Fibroblast of gingiva (primary cell): ENCODE data around the gene ETV1.

Source experiments
- DNase-seq: peaks from one replicate; pipeline ENCODE4 v3.0.0-alpha.2; 2011; ENCODE audit warnings: low read depth

The ETV1 gene

GRCh38 chr7:13989126-13989948 is at the start of gene ETV1:
ETV1 (minus strand) TSS chr7:13989666; CDS start chr7:13989052, 614 bp downstream.
- peak; percentile 71 for DNase-seq

- DNase-seq, result no peak
These were observed 34.9 kb upstream of the ETV1 start for GRCh38 chr7:14024406-14024805.

- no peak for DNase-seq
These were observed 34.4 kb upstream of the ETV1 start for GRCh38 chr7:14023838-14024237.

GRCh38 chr7:14023342-14023741 is 33.9 kb upstream of the ETV1 start:
- no peak for DNase-seq

GRCh38 chr7:14021069-14021468 is 31.6 kb upstream of the ETV1 start:
- DNase-seq, result peak; percentile 4

- no peak for DNase-seq
These were observed 31.0 kb upstream of the ETV1 start for GRCh38 chr7:14020339-14020900.

GRCh38 chr7:14018751-14019150 is 29.3 kb upstream of the ETV1 start:
- no peak for DNase-seq

- no peak for DNase-seq
These were observed 27.5 kb upstream of the ETV1 start for GRCh38 chr7:14016950-14017349.

- no peak for DNase-seq
These were observed 24.4 kb upstream of the ETV1 start for GRCh38 chr7:14013898-14014297.

- DNase-seq, result no peak
These were observed 20.3 kb upstream of the ETV1 start for GRCh38 chr7:14009453-14010418.

- DNase-seq, result no peak
These were observed 11.7 kb upstream of the ETV1 start for GRCh38 chr7:14001139-14001538.

GRCh38 chr7:14000247-14000646 is 10.8 kb upstream of the ETV1 start:
- peak; percentile 11 for DNase-seq

GRCh38 chr7:13998866-13999265 is 9.4 kb upstream of the ETV1 start:
- DNase-seq, result peak; percentile 16

- DNase-seq, result peak; percentile 76
These were observed 3.1 kb upstream of the ETV1 start for GRCh38 chr7:13992596-13992964.

- DNase-seq, result peak; percentile 5
These were observed 2.5 kb upstream of the ETV1 start for GRCh38 chr7:13991791-13992595.

GRCh38 chr7:13990984-13991790 is 1.7 kb upstream of the ETV1 start:
- peak; percentile 99 for DNase-seq

- DNase-seq, result peak; percentile 55
These were observed 985 bp upstream of the ETV1 start for GRCh38 chr7:13990319-13990983.

GRCh38 chr7:13989949-13990305 is 461 bp upstream of the ETV1 start:
- no peak for DNase-seq

- DNase-seq, result peak; percentile 52
These were observed 738 bp downstream of the ETV1 start for GRCh38 chr7:13988731-13989125.

- peak; percentile 62 for DNase-seq
These were observed 1.4 kb downstream of the ETV1 start for GRCh38 chr7:13988065-13988464.
